Stimulated activated CD4-positive, alpha-beta T cell treated with anti-CD3 and anti-CD28 coated beads, TNF-alpha, amount 100 ng/mL, for 1 hour (primary cell): ENCODE data around the gene HGD.

Source experiments
- DNase-seq, 3 donors: peaks; one replicate each; pipeline ENCODE4 v3.0.0-alpha.2; 2020; ENCODE audit warnings: low read depth in 3 of 3, low spot score in 1 of 3

The HGD gene

GRCh38 chr3:120596116-120596852, 85.8 kb downstream of the HGD start, which contains the start of gene NDUFB4:
NDUFB4 (plus strand) TSS chr3:120596336; CDS start chr3:120596360, 24 bp downstream.
- peak; percentile 90 to 94 (median 91) for DNase-seq

DNA sequence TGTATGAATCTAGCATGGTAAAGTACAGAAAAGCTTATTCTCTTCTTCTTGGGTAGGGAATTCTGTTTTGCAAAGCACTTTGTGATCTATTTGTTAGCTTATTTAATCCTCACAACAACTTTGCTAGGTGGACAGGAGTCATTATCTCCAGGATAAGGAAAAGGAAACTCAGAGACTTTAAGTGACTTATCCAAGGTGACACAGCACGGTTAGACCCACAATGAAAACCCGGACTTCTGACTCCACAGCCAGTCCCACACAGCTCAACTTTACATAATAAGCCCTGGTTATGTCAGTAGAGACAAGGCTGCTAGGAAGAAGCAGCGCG, 86.3 kb downstream of the HGD start:
- no peak for DNase-seq

GRCh38 chr3:120587332-120587975, 94.6 kb downstream of the HGD start:
- no peak for DNase-seq
